NCI-H2081 treated with DMSO at 0.1 percent for 48 hours (cell line): ENCODE data around the gene LDLR.
A peak's percentile ranks its signal among the peaks of the same experiment; 100 is the strongest.
"Not testable (repeated sequence)": the region's sequence is repeated elsewhere in the genome, so short reads cannot be mapped to it uniquely, and the experiment has no call there.

Experiments
- DNase-seq: peaks from one replicate; lab custom pipeline; 2025; lab: John Stamatoyannopoulos, UW

Gene LDLR

DNA sequence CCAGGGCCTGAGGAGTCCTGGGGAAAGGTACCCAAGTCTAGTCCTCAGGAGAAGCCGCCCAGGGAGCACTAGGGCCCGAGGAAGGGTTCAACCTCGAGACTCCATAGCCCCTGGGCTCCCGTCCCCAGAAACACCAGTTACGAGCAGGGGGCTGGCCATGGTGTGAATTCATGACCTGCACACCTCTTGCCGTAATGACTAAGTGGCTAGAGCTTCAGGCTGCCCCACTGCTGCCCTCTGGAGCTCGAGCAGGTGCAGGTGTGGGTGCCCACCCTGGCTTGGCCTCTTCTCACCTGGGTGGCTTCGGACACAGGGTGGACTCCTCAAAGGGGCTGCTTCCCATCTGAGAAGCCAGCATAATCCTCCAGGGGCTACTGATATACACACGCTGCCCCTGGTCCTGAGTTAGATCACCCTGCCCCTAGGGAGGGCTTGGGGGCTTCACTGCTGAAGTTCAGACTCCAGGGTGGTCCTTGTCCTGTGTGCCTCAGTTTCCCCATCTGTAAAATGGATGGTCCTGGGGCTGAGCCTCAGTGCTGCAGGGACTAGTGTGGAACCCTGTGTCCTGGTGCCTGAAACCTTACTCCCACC lies 52.8 kb downstream of the LDLR start:
- no peak for DNase-seq

DNA sequence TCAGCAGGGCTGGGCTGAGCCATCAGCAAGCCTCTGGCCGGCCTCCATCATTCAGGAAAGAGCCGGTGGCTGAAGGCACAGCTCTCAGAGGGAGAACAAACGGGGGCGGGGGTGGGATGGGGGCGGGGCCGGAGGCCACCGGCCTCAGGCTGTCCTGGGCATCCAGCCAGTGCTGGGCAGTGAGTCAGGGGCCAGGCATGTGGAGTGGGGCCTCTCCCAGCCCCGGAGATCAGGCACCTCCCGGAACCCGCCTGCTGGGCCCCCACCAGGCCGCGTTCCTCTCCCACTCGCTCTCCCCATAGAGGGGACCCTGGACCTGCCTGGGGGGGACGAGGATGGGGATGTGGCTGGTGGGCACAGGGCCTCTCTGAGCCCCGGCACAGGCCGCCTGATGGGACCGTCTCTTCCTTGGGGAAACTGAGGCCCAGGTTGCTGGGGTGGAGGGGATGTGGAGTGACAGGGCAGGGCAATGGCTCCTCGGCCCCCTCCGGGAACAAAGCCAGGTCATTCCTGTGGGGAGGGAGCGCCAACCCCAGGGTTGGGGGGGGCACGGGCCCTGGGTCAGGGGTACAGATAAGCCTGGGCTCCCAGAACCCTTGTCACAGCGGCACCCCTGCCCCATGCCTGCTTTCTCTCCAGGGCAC lies 53.4 kb downstream of the LDLR start:
- DNase-seq, result no peak

DNA sequence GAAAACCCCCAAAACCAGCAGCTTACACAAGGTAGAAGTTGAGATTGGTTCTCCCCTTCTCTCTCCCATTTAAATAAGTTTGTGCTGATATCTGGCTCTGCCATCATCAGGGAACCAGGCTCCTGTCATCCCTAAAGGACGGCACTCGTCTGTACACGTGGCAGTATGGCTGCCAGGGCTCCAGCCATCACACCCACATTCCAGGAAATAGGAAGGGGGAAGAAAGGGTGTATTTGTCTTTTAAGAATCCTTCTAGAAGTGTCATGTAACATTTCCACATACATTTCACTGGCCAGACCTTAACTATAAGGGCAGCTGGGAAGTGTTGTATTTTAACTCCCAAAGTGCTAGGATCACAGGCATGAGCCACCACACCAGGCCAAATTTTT lies 56.3 kb downstream of the LDLR start:
- no peak for DNase-seq

GRCh38 chr19:11148001-11148400 lies 58.7 kb downstream of the LDLR start:
- no peak for DNase-seq

GRCh38 chr19:11151181-11151580 lies 61.9 kb downstream of the LDLR start:
- DNase-seq, result no peak

DNA sequence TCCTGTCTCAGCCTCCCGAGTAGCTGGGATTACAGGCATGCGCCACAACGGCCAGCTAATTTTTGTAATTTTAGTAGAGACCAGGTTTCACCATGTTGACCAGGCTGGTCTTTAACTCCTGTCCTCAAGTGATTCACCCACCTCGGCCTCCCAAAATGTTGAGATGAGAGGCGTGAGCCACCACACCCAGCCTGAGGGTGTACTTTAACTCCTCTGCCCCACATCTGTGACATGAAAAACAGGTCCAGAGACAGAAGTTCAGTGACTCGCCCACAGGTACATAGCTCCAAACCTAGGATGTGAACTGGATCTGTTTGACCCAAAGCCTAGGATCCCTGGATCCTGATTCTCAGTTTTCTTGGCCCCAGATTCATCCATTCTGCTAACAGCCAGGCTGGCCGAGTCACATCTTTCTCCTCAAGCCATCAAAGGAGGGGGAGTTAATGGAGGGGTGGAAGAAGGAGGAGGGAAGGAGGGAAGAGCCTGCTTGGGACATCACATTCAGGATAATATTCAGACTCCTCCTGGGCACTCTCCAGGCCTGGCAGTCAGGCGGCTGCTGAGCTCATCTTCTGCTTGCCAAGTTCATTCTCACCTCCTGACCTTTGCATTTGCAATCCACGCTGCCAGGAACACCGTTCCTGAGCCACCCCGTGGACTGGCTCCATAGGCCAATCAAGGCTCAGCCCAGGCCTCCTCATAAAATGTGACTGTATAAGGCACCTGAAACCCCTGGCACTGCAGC lies 63.2 kb downstream of the LDLR start:
- no peak for DNase-seq

DNA sequence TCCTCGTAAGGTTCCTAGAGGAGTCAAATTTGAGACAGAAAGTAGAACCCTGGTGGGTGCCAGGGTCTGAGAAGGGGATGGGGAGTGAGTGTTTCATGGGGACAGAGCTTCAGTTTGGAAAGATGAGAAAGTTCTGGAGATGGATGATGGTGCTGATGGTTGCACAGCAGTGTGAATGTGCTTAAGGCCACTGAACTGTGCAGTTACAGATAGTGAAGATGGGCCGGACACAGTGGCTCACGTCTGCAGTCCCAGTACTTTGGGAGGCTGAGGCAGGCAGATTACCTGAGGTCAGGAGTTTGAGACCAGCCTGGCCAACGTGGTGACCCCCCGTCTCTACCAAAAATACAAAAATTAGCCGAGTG lies 65.4 kb downstream of the LDLR start:
- DNase-seq, result no peak

GRCh38 chr19:11155373-11156120 lies 66.3 kb downstream of the LDLR start, which contains the start of gene SPC24:
Gene SPC24 (minus strand): TSS chr19:11155782. CDS start chr19:11155776, 6 bp downstream.
- peak; percentile 93 for DNase-seq

DNA sequence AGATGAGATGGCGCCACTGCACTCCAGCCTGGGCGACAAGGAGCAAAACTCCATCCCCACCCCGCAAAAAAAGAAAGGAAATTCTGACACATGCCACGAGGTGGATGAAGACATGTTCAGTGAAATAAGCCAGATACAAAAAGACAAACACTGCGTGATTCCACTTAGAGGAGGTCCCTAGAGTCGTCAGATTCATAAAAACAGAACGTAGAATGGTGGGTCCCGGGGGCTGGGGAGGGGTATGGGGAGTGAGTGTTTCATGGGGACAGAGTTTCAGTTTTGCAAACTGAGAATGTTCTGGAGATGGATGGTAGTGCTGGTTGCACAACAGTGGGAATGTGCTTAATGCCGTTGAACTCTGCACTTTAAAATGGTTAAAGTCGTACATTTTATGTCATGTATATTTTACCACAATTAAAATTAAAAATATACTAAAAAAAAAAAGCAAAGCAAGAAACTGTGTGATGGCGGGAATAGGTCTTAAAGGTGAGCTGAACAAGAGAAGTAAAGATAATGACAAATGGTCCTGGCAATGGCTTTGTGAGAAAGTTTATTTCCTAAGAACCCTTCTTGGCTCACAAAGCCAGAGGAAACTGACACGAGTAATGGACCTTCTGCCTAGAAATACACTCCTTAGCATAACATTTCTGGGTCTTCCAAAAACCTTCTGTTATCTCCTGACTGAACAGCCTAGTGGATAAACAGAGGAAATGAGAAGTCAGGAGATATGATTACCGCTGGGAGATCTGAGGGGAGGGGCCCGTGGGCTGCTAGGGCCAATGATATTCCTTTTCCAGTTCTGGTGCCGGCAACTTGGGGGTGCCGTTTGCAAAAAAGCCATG lies 70.6 kb downstream of the LDLR start:
- DNase-seq, result no peak

DNA sequence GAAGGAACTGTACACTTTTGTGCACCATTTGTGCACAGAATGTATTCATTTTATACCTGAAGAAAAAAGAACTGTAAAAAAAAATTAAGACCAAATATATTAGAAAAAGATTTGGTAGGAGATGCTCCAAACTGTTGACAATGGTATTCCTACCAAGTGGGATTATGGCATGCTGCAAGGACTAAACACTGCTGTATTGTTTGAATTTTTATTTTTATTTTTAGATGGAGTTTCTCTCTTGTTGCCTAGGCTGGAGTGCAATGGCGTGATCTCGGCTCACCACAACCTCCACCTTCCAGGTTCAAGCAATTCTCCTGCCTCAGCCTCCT lies 71.1 kb downstream of the LDLR start:
- not testable (repeated sequence) for DNase-seq

GRCh38 chr19:11164296-11164695 lies 75.0 kb downstream of the LDLR start:
- DNase-seq, result no peak

- DNase-seq, result no peak
Observed at GRCh38 chr19:11164879-11165406, 75.7 kb downstream of the LDLR start.

GRCh38 chr19:11165486-11166030 lies 76.3 kb downstream of the LDLR start:
- no peak for DNase-seq

- no peak for DNase-seq
Observed at GRCh38 chr19:11166281-11167142, 77.2 kb downstream of the LDLR start.

DNA sequence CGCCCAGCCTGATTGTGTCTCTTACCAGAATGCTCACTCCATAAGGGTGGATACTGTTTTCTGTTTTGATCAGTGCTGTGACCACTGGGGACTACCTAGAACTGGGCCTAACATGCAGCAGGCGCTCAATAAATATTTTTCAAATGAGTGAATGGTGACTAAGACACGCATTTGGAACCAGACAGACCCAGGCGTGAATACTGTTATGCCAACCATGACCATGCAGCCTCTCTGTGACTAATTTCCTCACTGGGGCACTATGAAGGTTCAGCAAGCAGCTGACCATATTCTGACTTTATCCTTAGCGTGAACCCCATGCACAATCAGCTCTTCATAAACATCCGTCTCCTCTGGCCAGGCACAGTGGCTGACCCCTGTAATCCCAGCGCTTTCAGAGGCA lies 79.3 kb downstream of the LDLR start:
- DNase-seq, result no peak

DNA sequence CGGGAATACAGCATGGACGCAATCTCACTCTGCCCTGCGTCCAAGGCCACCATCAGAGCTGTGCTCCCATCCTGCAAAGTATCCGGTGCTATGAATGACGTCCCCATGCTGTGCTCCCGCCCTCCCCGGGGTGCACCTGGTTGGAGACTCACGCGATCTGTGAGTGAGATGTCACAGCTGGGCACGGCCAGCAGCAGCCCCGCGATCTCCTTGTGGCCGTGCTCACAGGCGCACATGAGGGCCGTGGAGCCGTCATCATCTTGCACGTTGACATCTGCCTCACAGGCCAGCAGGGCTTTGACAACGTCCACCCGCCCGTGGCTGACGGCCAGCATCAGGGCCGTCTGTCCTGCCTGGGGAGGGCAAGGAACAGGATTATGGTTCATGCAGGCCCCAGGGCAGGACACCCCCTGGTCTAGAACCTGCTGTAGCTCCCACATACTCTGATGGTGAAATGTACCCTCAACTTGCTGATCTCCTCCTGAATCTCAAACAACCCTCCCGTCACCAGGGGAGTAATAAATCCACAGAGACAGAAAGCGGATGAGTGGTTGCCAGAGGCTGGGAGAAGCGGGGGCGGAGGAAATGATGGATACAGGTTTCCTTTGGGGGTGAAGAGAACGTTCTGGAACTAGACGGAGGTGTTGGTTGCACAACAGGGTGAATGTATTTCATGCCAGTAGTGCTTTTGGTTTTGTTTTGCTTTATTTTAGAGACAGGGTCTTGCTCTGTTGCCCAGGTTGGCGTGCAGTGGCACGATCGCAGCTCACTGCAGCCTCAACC lies 80.8 kb downstream of the LDLR start:
- no peak for DNase-seq

GRCh38 chr19:11171144-11171543 lies 81.9 kb downstream of the LDLR start:
- no peak for DNase-seq

DNA sequence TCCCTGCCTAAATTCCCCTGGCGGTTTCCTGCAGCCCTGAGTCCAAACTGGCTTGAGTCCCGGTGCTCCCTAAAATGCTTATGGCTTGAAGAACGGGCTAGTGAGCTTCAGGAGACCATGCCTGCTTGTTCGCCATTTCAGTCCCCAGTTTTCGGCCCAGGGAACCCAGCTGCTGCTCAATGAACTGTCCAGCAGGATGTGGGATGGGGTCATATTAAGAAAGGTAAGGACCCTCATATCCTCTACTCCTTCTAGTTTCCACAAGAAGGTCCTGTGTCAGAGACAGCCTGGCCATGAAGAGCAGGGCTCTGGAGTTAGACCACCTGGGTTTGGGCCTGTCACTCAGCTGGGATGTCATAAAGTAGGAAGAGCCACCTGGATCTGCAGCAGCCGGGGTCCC lies 83.3 kb downstream of the LDLR start:
- DNase-seq, result no peak

GRCh38 chr19:11173516-11174155 lies 84.4 kb downstream of the LDLR start:
- DNase-seq, result no peak
